Tibial artery (tissue), 4 donors: ENCODE measurements around the gene C6orf52.
"Not testable (repeated sequence)": the region's sequence is repeated elsewhere in the genome, so short reads cannot be mapped to it uniquely, and the experiment has no call there.

Source experiments
- DNase-seq, 2 donors: peaks; one replicate each; pipeline ENCODE4 v3.0.0-alpha.2; 2019
- H3K27ac ChIP-seq, 2 donors: fragments of 200-600 bp; sonication (generic) in 1 of 2; 1 replicate in 1 of 2; 2 replicates in 1 of 2; pipeline ENCODE4 v1.5.1; 2018 to 2019; ENCODE audit warnings: mild to moderate bottlenecking in 1 of 2
- H3K27me3 ChIP-seq, 2 donors: fragments of 200-600 bp; sonication (generic) in 1 of 2; one replicate each; pipeline versions ENCODE4 v1.5.1 to v1.6.0; 2016 to 2019
- H3K36me3 ChIP-seq, 3 donors: fragments of 200-600 bp; sonication (generic) in 2 of 3; one replicate each; pipeline ENCODE4 v1.5.1; 2016 to 2019; ENCODE audit warnings: mild to moderate bottlenecking in 2 of 3
- H3K4me1 ChIP-seq, 4 donors: fragments of 200-600 bp; sonication (generic) in 2 of 4; 1 replicate in 3 of 4; 2 replicates in 1 of 4; pipeline ENCODE4 v1.5.1; 2016 to 2019
- H3K4me3 ChIP-seq, 2 donors: fragments of 200-600 bp; sonication (generic) in 1 of 2; 1 replicate in 1 of 2; 2 replicates in 1 of 2; pipeline ENCODE4 v1.5.1; 2018 to 2019; ENCODE audit warnings: mild to moderate bottlenecking in 2 of 2
- H3K9me3 ChIP-seq, 3 donors: fragments of 200-600 bp; sonication (generic) in 1 of 3; one replicate each; pipeline ENCODE4 v1.5.1; 2016 to 2019
- CTCF ChIP-seq, 2 experiments: fragments of 200-600 bp in 1 of 2; fragments of 450-650 bp in 1 of 2; IDR thresholded peaks; one replicate each; pipeline ENCODE4 v1.5.1; 2017 to 2019; ENCODE audit warnings: antibody characterized with exemption in 2 of 2, mild to moderate bottlenecking in 1 of 2, moderate library complexity in 1 of 2
- intact Hi-C: fragments of 100-400 bp; cut with DNase I; formaldehyde crosslinking; loops from one replicate; pipeline ENCODE4 v1.15.0; 2023; ENCODE audit warnings: low total_unique reads

The C6orf52 gene

GRCh38 chr6:10676403-10676802, 18.0 kb downstream of the C6orf52 start:
- intact Hi-C loops, result no loop called here

GRCh38 chr6:10668126-10668917, 26.1 kb downstream of the C6orf52 start:
- TF ChIP-seq CTCF (IDR thresholded peaks at IDR 0.05), result no peak
- H3K27me3 ChIP-seq, result peaks cover 0 to 9% of the 10 kb centered on the region in 2 donors
- H3K36me3 ChIP-seq, result no peaks in the 10 kb centered on the region
- no peak overlapping the region for H3K4me3 ChIP-seq
- intact Hi-C loops, result no loop called here
- DNase-seq, result no peak
- no peaks in the 10 kb centered on the region for H3K4me1 ChIP-seq
- H3K9me3 ChIP-seq, result peaks cover 0 to 6% (median 5%) of the 10 kb centered on the region in 3 donors
- no peak overlapping the region for H3K27ac ChIP-seq

More at GRCh38 chr6:10676403-10676802, 18.0 kb downstream of the C6orf52 start:
- Histone ChIP-seq H3K9me3 (no peaks in the 10 kb centered on the region), H3K4me3 (no peak overlapping the region), H3K36me3 (no peaks in the 10 kb centered on the region), H3K27ac (no peak overlapping the region), H3K27me3 (no peaks in the 10 kb centered on the region), H3K4me1 (no peaks in the 10 kb centered on the region)
- DNase-seq, result no peak
- no peak for TF ChIP-seq CTCF (IDR thresholded peaks at IDR 0.05)

GRCh38 chr6:10665595-10665994, 28.8 kb downstream of the C6orf52 start:
- H3K9me3 ChIP-seq, H3K4me1 ChIP-seq, H3K36me3 ChIP-seq, H3K27ac ChIP-seq, intact Hi-C loops, DNase-seq, H3K4me3 ChIP-seq, H3K27me3 ChIP-seq: not testable (repeated sequence)

- intact Hi-C loops, result no loop called here
- no peak for DNase-seq
- H3K4me1 ChIP-seq, result no peaks in the 10 kb centered on the region
- TF ChIP-seq CTCF (IDR thresholded peaks at IDR 0.05), result no peak
- no peak overlapping the region for H3K27ac ChIP-seq
- peaks cover 0 to 6% (median 5%) of the 10 kb centered on the region in 3 donors for H3K9me3 ChIP-seq
- no peaks in the 10 kb centered on the region for H3K36me3 ChIP-seq
- no peak overlapping the region for H3K4me3 ChIP-seq
- H3K27me3 ChIP-seq, result no peaks in the 10 kb centered on the region
Observed at GRCh38 chr6:10662742-10663141, 31.7 kb downstream of the C6orf52 start.

GRCh38 chr6:10662207-10662606, 32.2 kb downstream of the C6orf52 start:
- H3K27me3 ChIP-seq, result no peaks in the 10 kb centered on the region

GRCh38 chr6:10660431-10661191, 33.8 kb downstream of the C6orf52 start:
- H3K36me3 ChIP-seq, H3K4me1 ChIP-seq, H3K27me3 ChIP-seq, intact Hi-C loops, H3K9me3 ChIP-seq, H3K27ac ChIP-seq, DNase-seq: not testable (repeated sequence)
- H3K4me3 ChIP-seq, result peak overlapping the region in 1 of 2 donors; percentile 41

More at GRCh38 chr6:10662207-10662606, 32.2 kb downstream of the C6orf52 start:
- no peak for TF ChIP-seq CTCF (IDR thresholded peaks at IDR 0.05)
- Histone ChIP-seq H3K9me3 (peaks cover 0 to 6% (median 5%) of the 10 kb centered on the region in 3 donors), H3K4me1 (no peaks in the 10 kb centered on the region), H3K27ac (no peak overlapping the region), H3K4me3 (no peak overlapping the region), H3K36me3 (no peaks in the 10 kb centered on the region)
- no peak for DNase-seq
- intact Hi-C loops, result no loop called here
